ENCODE data around the gene SBF2. TPM values are rescaled to one million over a fixed set of nuclear protein-coding genes. Genes with fewer than 3 reads are reported as not detected.

The SBF2 gene
- total RNA-seq, 4 donors from 2014 or later: 42.3 to 106 (median 45.3) TPM

- Histone ChIP-seq H3K9me3 (no peaks in the 10 kb centered on the region), H3K27ac (no peak overlapping the region), H3K4me3 (no peak overlapping the region), H3K36me3 (peaks cover 32% of the 10 kb centered on the region), H3K27me3 (no peaks in the 10 kb centered on the region), H3K4me1 (peaks cover 11% of the 10 kb centered on the region)
- 91% methylated on average over 1 of the region's 1 CpG for WGBS
- TF ChIP-seq EP300 (IDR thresholded peaks at IDR 0.05) (no peak), POLR2AphosphoS5 (IDR thresholded peaks at IDR 0.05) (no peak), POLR2A (IDR thresholded peaks at IDR 0.05) (no peak), CTCF (IDR thresholded peaks at IDR 0.05) (no peak)
- DNase-seq (ENCODE audit: low spot score in 2 of 2): no peak
Measured at GRCh38 chr11:9776203-9776602, 517.8 kb downstream of the SBF2 start.

DNA sequence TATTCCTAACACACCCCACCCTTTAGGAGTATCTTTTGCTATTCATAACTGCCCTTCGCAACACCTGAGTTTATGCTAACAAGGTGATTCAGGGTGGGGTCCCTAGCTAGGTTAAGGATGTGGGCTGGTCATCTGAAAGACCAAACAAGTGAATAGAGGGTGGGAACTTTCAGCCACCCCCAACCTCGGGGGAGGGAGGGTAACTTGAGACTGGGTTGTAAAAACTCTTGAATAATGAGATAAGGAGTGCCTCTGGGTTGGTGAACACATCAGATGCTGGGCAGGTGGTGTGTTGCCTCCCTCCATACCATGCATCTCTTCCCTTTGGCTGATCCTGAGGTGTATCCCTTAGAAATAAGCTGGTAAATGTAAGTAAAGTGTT lies 518.6 kb downstream of the SBF2 start:
- WGBS: 38% methylated on average over 2 of the region's 2 CpGs
- H3K27ac ChIP-seq: no peak overlapping the region
- no peak overlapping the region for H3K4me3 ChIP-seq
- no peak for TF ChIP-seq POLR2AphosphoS5 (IDR thresholded peaks at IDR 0.05)
- TF ChIP-seq EP300 (IDR thresholded peaks at IDR 0.05): no peak
- no peak for TF ChIP-seq POLR2A (IDR thresholded peaks at IDR 0.05)
- no peak for TF ChIP-seq CTCF (IDR thresholded peaks at IDR 0.05)
- peaks cover 27% of the 10 kb centered on the region for H3K36me3 ChIP-seq
- no peak for DNase-seq (ENCODE audit: low spot score in 2 of 2)
- peaks cover 11% of the 10 kb centered on the region for H3K4me1 ChIP-seq
- no peaks in the 10 kb centered on the region for H3K9me3 ChIP-seq
- no peaks in the 10 kb centered on the region for H3K27me3 ChIP-seq

- no peak for DNase-seq (ENCODE audit: low spot score in 2 of 2)
- WGBS: 49% methylated on average over 6 of the region's 6 CpGs
Measured at GRCh38 chr11:9774591-9775397, 519.2 kb downstream of the SBF2 start.

GRCh38 chr11:9774109-9774508 lies 519.9 kb downstream of the SBF2 start:
- Histone ChIP-seq H3K36me3 (peaks cover 16% of the 10 kb centered on the region), H3K27ac (no peak overlapping the region), H3K9me3 (no peaks in the 10 kb centered on the region), H3K4me1 (peaks cover 11% of the 10 kb centered on the region), H3K27me3 (no peaks in the 10 kb centered on the region), H3K4me3 (no peak overlapping the region)
- DNase-seq (ENCODE audit: low spot score in 2 of 2): no peak
- TF ChIP-seq EP300 (IDR thresholded peaks at IDR 0.05) (no peak), CTCF (IDR thresholded peaks at IDR 0.05) (no peak), POLR2AphosphoS5 (IDR thresholded peaks at IDR 0.05) (no peak), POLR2A (IDR thresholded peaks at IDR 0.05) (no peak)

More at GRCh38 chr11:9774591-9775397, 519.2 kb downstream of the SBF2 start:
- Histone ChIP-seq H3K4me1 (peaks cover 11% of the 10 kb centered on the region), H3K27ac (no peak overlapping the region), H3K27me3 (no peaks in the 10 kb centered on the region), H3K9me3 (no peaks in the 10 kb centered on the region), H3K36me3 (peaks cover 23% of the 10 kb centered on the region), H3K4me3 (no peak overlapping the region)
- no peak for TF ChIP-seq POLR2AphosphoS5 (IDR thresholded peaks at IDR 0.05)
- no peak for TF ChIP-seq CTCF (IDR thresholded peaks at IDR 0.05)
- TF ChIP-seq POLR2A (IDR thresholded peaks at IDR 0.05): no peak
- no peak for TF ChIP-seq EP300 (IDR thresholded peaks at IDR 0.05)

GRCh38 chr11:9773524-9773923 lies 520.5 kb downstream of the SBF2 start:
- Histone ChIP-seq H3K27me3 (no peaks in the 10 kb centered on the region), H3K27ac (no peak overlapping the region), H3K4me3 (no peak overlapping the region), H3K9me3 (no peaks in the 10 kb centered on the region), H3K4me1 (peaks cover 11% of the 10 kb centered on the region), H3K36me3 (peaks cover 10% of the 10 kb centered on the region)
- 93% methylated on average over 2 of the region's 2 CpGs for WGBS
- TF ChIP-seq POLR2AphosphoS5 (IDR thresholded peaks at IDR 0.05) (no peak), CTCF (IDR thresholded peaks at IDR 0.05) (no peak), POLR2A (IDR thresholded peaks at IDR 0.05) (no peak), EP300 (IDR thresholded peaks at IDR 0.05) (no peak)
- no peak for DNase-seq (ENCODE audit: low spot score in 2 of 2)
